Transverse colon (tissue), 4 donors: ENCODE results near the gene CNTN4. TPM values are rescaled to one million over a fixed set of nuclear protein-coding genes. Genes with fewer than 3 reads are reported as not detected.

ENCODE experiments used
- DNase-seq: peaks from one replicate; pipeline ENCODE4 v3.0.0-alpha.2; 2019
- H3K27ac ChIP-seq, 4 donors: fragments of 200-600 bp; sonication (generic); 2 replicates each; pipeline ENCODE4 v1.5.1; 2016 to 2018; ENCODE audit warnings: inconsistent platforms in 4 of 4
- H3K27me3 ChIP-seq: fragments of 200-600 bp; sonication (generic); 2 replicates; pipeline ENCODE4 v1.5.1; 2017; ENCODE audit warnings: inconsistent platforms
- H3K36me3 ChIP-seq, 4 donors: fragments of 200-600 bp; sonication (generic); 2 replicates each; pipeline ENCODE4 v1.5.1; 2017 to 2019; ENCODE audit warnings: inconsistent platforms in 4 of 4
- H3K4me1 ChIP-seq, 4 donors: fragments of 200-600 bp; sonication (generic); 2 replicates each; pipeline ENCODE4 v1.5.1; 2017 to 2020; ENCODE audit warnings: inconsistent platforms in 4 of 4
- H3K4me3 ChIP-seq, 4 donors: fragments of 200-600 bp; sonication (generic); 1 replicate in 1 of 4; 2 replicates in 3 of 4; pipeline versions ENCODE4 v1.5.1 to v1.6.1; 2017 to 2019; ENCODE audit warnings: inconsistent platforms in 4 of 4
- H3K9me3 ChIP-seq, 2 donors: fragments of 200-600 bp; sonication (generic); 2 replicates each; pipeline ENCODE4 v1.5.1; 2017 to 2019; ENCODE audit warnings: inconsistent platforms in 2 of 2
- CTCF ChIP-seq, 5 experiments: fragments of 200-600 bp in 3 of 5; fragments of 450-650 bp in 2 of 5; sonication (generic) in 3 of 5; IDR thresholded peaks; 1 replicate in 2 of 5; 2 replicates in 3 of 5; pipeline ENCODE4 v1.5.1; 2016 to 2017; ENCODE audit warnings: antibody characterized with exemption in 5 of 5, inconsistent platforms in 3 of 5, mild to moderate bottlenecking in 2 of 5, moderate library complexity in 1 of 5
- EP300 ChIP-seq: sonication (generic); formaldehyde crosslinking; IDR thresholded peaks from one replicate; pipeline ENCODE4 v1.6.1; 2017; ENCODE audit warnings: antibody characterized with exemption, low read depth
- POLR2A ChIP-seq: fragments of 450-650 bp; IDR thresholded peaks from one replicate; pipeline ENCODE4 v1.6.1; 2016; ENCODE audit warnings: antibody characterized with exemption, mild to moderate bottlenecking, moderate library complexity
- POLR2AphosphoS5 ChIP-seq, 3 donors: sonication (generic); formaldehyde crosslinking; IDR thresholded peaks; one replicate each; pipeline ENCODE4 v1.6.1; 2016; ENCODE audit warnings: antibody characterized with exemption in 3 of 3
- WGBS, 2 donors: methylation state at CpG; one replicate each; pipeline ENCODE4 v1.1.5; 2018; ENCODE audit warnings: low coverage in 1 of 2; 5-methylcytosine and 5-hydroxymethylcytosine counted together
- in situ Hi-C, 4 donors: fragments of 200-750 bp; cut with MboI; loops; one replicate each; pipeline versions ENCODE4 v1.15.0 to v1.15.1; 2017; ENCODE audit warnings: low sequenced_read_pairs in 3 of 4, low pct_ligation_motif_present in 1 of 4, low pct_unique_long_range_greater_than_20kb in 1 of 4
- intact Hi-C: fragments of 100-400 bp; cut with DNase I; formaldehyde crosslinking; loops from one replicate; pipeline ENCODE4 v1.15.1; 2023; ENCODE audit warnings: low total_unique reads
- total RNA-seq, 4 donors: library from RNA; depleted of rRNA; stranded (reverse); fragments of >200 nt; gene quantifications; one replicate each; pipeline ENCODE4 v1.1.0, GENCODE V29; 2016

CNTN4 gene
- total RNA-seq, 4 donors from 2014 or later, result 17.6 to 49.0 (median 17.8) TPM

- intact Hi-C loops, result no loop called here
- Histone ChIP-seq H3K27me3 (no peaks in the 10 kb centered on the region), H3K27ac (no peak overlapping the region), H3K36me3 (no peaks in the 10 kb centered on the region), H3K9me3 (no peaks in the 10 kb centered on the region), H3K4me1 (no peaks in the 10 kb centered on the region), H3K4me3 (no peak overlapping the region)
- in situ Hi-C loops, result no loop called here
- DNase-seq, result no peak
- 80 to 84% methylated on average over 3 of the region's 3 CpGs for WGBS, 2 donors
- no peak for TF ChIP-seq EP300
These were observed 152.1 kb downstream of the CNTN4 start for GRCh38 chr3:2250783-2251182.

GRCh38 chr3:2261747-2262146, 163.1 kb downstream of the CNTN4 start:
- Histone ChIP-seq H3K4me1 (no peaks in the 10 kb centered on the region), H3K36me3 (no peaks in the 10 kb centered on the region), H3K4me3 (no peak overlapping the region), H3K27me3 (no peaks in the 10 kb centered on the region), H3K27ac (no peak overlapping the region), H3K9me3 (no peaks in the 10 kb centered on the region)
- in situ Hi-C loops, result no loop called here
- intact Hi-C loops, result no loop called here
- 62 to 77% methylated on average over 2 to 3 of the region's 3 CpGs for WGBS, 2 donors
- no peak for DNase-seq
- TF ChIP-seq CTCF (IDR thresholded peaks at IDR 0.05) (no peak), EP300 (no peak), POLR2AphosphoS5 (IDR thresholded peaks at IDR 0.05) (no peak), POLR2A (no peak)

GRCh38 chr3:2262204-2262603, 163.5 kb downstream of the CNTN4 start:
- in situ Hi-C loops, result no loop called here
- Histone ChIP-seq H3K4me3 (no peak overlapping the region), H3K36me3 (no peaks in the 10 kb centered on the region), H3K27me3 (no peaks in the 10 kb centered on the region), H3K27ac (no peak overlapping the region), H3K9me3 (no peaks in the 10 kb centered on the region), H3K4me1 (no peaks in the 10 kb centered on the region)
- intact Hi-C loops, result no loop called here
- no peak for DNase-seq
- 60 to 67% methylated on average over 4 of the region's 4 CpGs for WGBS, 2 donors
- no peak for TF ChIP-seq EP300
- TF ChIP-seq POLR2AphosphoS5 (IDR thresholded peaks at IDR 0.05), result no peak
- no peak for TF ChIP-seq POLR2A
- no peak for TF ChIP-seq CTCF (IDR thresholded peaks at IDR 0.05)

GRCh38 chr3:2266606-2267005, 167.9 kb downstream of the CNTN4 start:
- intact Hi-C loops (no loop called here), in situ Hi-C loops (no loop called here)
- H3K9me3 ChIP-seq, result no peaks in the 10 kb centered on the region
- TF ChIP-seq CTCF (IDR thresholded peaks at IDR 0.05) (no peak), EP300 (no peak)
- DNase-seq, result no peak
- H3K36me3 ChIP-seq, result no peaks in the 10 kb centered on the region
- 69 to 75% methylated on average over 1 of the region's 1 CpG for WGBS, 2 donors
- no peaks in the 10 kb centered on the region for H3K27me3 ChIP-seq
- H3K27ac ChIP-seq, result no peak overlapping the region
- H3K4me3 ChIP-seq, result no peak overlapping the region
- no peaks in the 10 kb centered on the region for H3K4me1 ChIP-seq

- intact Hi-C loops (no loop called here), in situ Hi-C loops (no loop called here)
- H3K27ac ChIP-seq, result no peak overlapping the region
- no peaks in the 10 kb centered on the region for H3K36me3 ChIP-seq
- WGBS, 2 donors, result 78 to 91% methylated on average over 3 of the region's 3 CpGs
- DNase-seq, result no peak
- no peak for TF ChIP-seq POLR2AphosphoS5 (IDR thresholded peaks at IDR 0.05)
- no peak for TF ChIP-seq EP300
- no peak for TF ChIP-seq POLR2A
- no peak for TF ChIP-seq CTCF (IDR thresholded peaks at IDR 0.05)
- H3K4me3 ChIP-seq, result no peak overlapping the region
- H3K27me3 ChIP-seq, result no peaks in the 10 kb centered on the region
- no peaks in the 10 kb centered on the region for H3K4me1 ChIP-seq
- H3K9me3 ChIP-seq, result no peaks in the 10 kb centered on the region
These were observed 170.1 kb downstream of the CNTN4 start for GRCh38 chr3:2268779-2269178.
